Measurements from ENCODE around the gene TRIO. TPM values are rescaled to one million over a fixed set of nuclear protein-coding genes. Genes with fewer than 3 reads are reported as not detected.

TRIO gene
- total and polyA plus RNA-seq, 11 donors: 35.2 to 99.1 (median 58.4) TPM

- DNase-seq (no peak), ATAC-seq (no peak)
- no peaks in the 10 kb centered on the region for H3K9me3 ChIP-seq
- H3K27ac ChIP-seq: no peak overlapping the region
- WGBS, 4 donors: 75 to 78% (median 76%) methylated on average over 7 of the region's 7 CpGs
- intact Hi-C loops (cut with DNase I): loop anchor here in 4 of 10 donors (5.0 to 10.0 kb wide), 5 partner anchors 286 to 656 kb away; no protein-coding TSS in a partner anchor
- H3K4me1 ChIP-seq: peaks cover 0 to 46% (median 20%) of the 10 kb centered on the region in 12 donors
- no peak for TF ChIP-seq CTCF (IDR thresholded peaks at IDR 0.05)
- TF ChIP-seq POLR2A (IDR thresholded peaks at IDR 0.05): no peak
- no peaks in the 10 kb centered on the region for H3K27me3 ChIP-seq
- H3K36me3 ChIP-seq: peaks cover 3 to 68% (median 49%) of the 10 kb centered on the region in 9 donors
- no peak overlapping the region for H3K4me3 ChIP-seq
These were observed 215.4 kb downstream of the TRIO start for GRCh38 chr5:14358536-14358935.

- TF ChIP-seq CTCF (IDR thresholded peaks at IDR 0.05): no peak
- TF ChIP-seq POLR2A (IDR thresholded peaks at IDR 0.05): no peak
- 84 to 87% (median 84%) methylated on average over 27 of the region's 27 CpGs for WGBS, 4 donors
- H3K4me1 ChIP-seq: peaks cover 0 to 38% (median 19%) of the 10 kb centered on the region in 12 donors
- no peak overlapping the region for H3K4me3 ChIP-seq
- H3K9me3 ChIP-seq: no peaks in the 10 kb centered on the region
- H3K27me3 ChIP-seq: no peaks in the 10 kb centered on the region
- no peak for ATAC-seq
- H3K27ac ChIP-seq: no peak overlapping the region
- peaks cover 3 to 75% (median 57%) of the 10 kb centered on the region in 9 donors for H3K36me3 ChIP-seq
- DNase-seq: no peak
- intact Hi-C loops (cut with DNase I): loop anchor here in 8 of 10 donors (5.0 to 10.0 kb wide), 6 partner anchors 285 to 655 kb away; no protein-coding TSS in a partner anchor
These were observed 216.2 kb downstream of the TRIO start for GRCh38 chr5:14359069-14360043.

- Histone ChIP-seq H3K9me3 (peaks cover 0 to 4% (median 0%) of the 10 kb centered on the region in 12 donors), H3K36me3 (peaks cover 3 to 96% (median 89%) of the 10 kb centered on the region in 9 donors), H3K4me3 (no peak overlapping the region), H3K4me1 (peaks cover 0 to 21% (median 10%) of the 10 kb centered on the region in 12 donors), H3K27ac (no peak overlapping the region), H3K27me3 (no peaks in the 10 kb centered on the region)
- no peak for TF ChIP-seq CTCF (IDR thresholded peaks at IDR 0.05)
- no peak for TF ChIP-seq POLR2A (IDR thresholded peaks at IDR 0.05)
- WGBS, 4 donors: 82 to 89% (median 85%) methylated on average over 9 of the region's 9 CpGs
- intact Hi-C loops (cut with DNase I): loop anchor here in 4 of 10 donors (10.0 kb wide), 2 partner anchors 368 to 378 kb away; no protein-coding TSS in a partner anchor
- no peak for ATAC-seq
- DNase-seq: no peak
These were observed 219.3 kb downstream of the TRIO start for GRCh38 chr5:14362491-14362890.

GRCh38 chr5:14364096-14364495 lies 221.0 kb downstream of the TRIO start:
- no peak overlapping the region for H3K27ac ChIP-seq
- no peak for DNase-seq
- no peaks in the 10 kb centered on the region for H3K27me3 ChIP-seq
- ATAC-seq: no peak
- intact Hi-C loops (cut with DNase I): loop anchor here in 5 of 10 donors (2.0 to 10.0 kb wide), 3 partner anchors 369 to 379 kb away; no protein-coding TSS in a partner anchor
- WGBS, 4 donors: 83 to 93% (median 91%) methylated on average over 1 of the region's 1 CpG
- no peak overlapping the region for H3K4me3 ChIP-seq
- peaks cover 3 to 100% (median 92%) of the 10 kb centered on the region in 9 donors for H3K36me3 ChIP-seq
- TF ChIP-seq POLR2A (IDR thresholded peaks at IDR 0.05) (no peak), CTCF (IDR thresholded peaks at IDR 0.05) (no peak)
- peaks cover 0 to 13% (median 2%) of the 10 kb centered on the region in 12 donors for H3K4me1 ChIP-seq
- peaks cover 0 to 4% (median 0%) of the 10 kb centered on the region in 12 donors for H3K9me3 ChIP-seq
